Suprapubic skin (tissue), 4 donors: ENCODE results near the gene KRT6B. TPM values are rescaled to one million over a fixed set of nuclear protein-coding genes. Genes with fewer than 3 reads are reported as not detected.
"Not testable (repeated sequence)": the region's sequence is repeated elsewhere in the genome, so short reads cannot be mapped to it uniquely, and the experiment has no call there.

Experiments
- DNase-seq, 2 donors: peaks; one replicate each; pipeline ENCODE4 v3.0.0-alpha.2; 2019; ENCODE audit warnings: low spot score in 2 of 2
- H3K27ac ChIP-seq: fragments of 200-600 bp; sonication (generic); one replicate; pipeline ENCODE4 v1.5.1; 2019
- H3K27me3 ChIP-seq: fragments of 200-600 bp; sonication (generic); one replicate; pipeline ENCODE4 v1.5.1; 2019
- H3K36me3 ChIP-seq: fragments of 200-600 bp; sonication (generic); one replicate; pipeline ENCODE4 v1.5.1; 2019
- H3K4me1 ChIP-seq: fragments of 200-600 bp; sonication (generic); one replicate; pipeline ENCODE4 v1.5.1; 2019
- H3K4me3 ChIP-seq: fragments of 200-600 bp; sonication (generic); one replicate; pipeline ENCODE4 v1.5.1; 2019; ENCODE audit warnings: mild to moderate bottlenecking
- H3K9me3 ChIP-seq: fragments of 200-600 bp; sonication (generic); one replicate; pipeline ENCODE4 v1.5.1; 2019
- CTCF ChIP-seq, 2 donors: fragments of 200-600 bp in 1 of 2; fragments of 450-650 bp in 1 of 2; sonication (generic) in 1 of 2; IDR thresholded peaks; one replicate each; pipeline ENCODE4 v1.5.1; 2016 to 2019; ENCODE audit warnings: antibody characterized with exemption in 2 of 2, mild to moderate bottlenecking in 1 of 2, moderate library complexity in 1 of 2
- EP300 ChIP-seq: sonication (generic); formaldehyde crosslinking; IDR thresholded peaks from one replicate; pipeline ENCODE4 v1.6.1; 2017; ENCODE audit warnings: antibody characterized with exemption
- POLR2A ChIP-seq, 2 donors: fragments of 450-650 bp; IDR thresholded peaks; one replicate each; pipeline ENCODE4 v1.6.1; 2017; ENCODE audit warnings: antibody characterized with exemption in 2 of 2, mild to moderate bottlenecking in 2 of 2, moderate library complexity in 2 of 2
- POLR2AphosphoS5 ChIP-seq, 3 donors: sonication (generic); formaldehyde crosslinking; IDR thresholded peaks; one replicate each; pipeline ENCODE4 v1.6.1; 2017; ENCODE audit warnings: antibody characterized with exemption in 3 of 3
- WGBS: methylation state at CpG from one replicate; pipeline ENCODE4 v1.1.5; 2018; 5-methylcytosine and 5-hydroxymethylcytosine counted together
- total RNA-seq, 4 donors: library from RNA; depleted of rRNA; stranded (reverse); fragments of >200 nt; gene quantifications; one replicate each; pipeline ENCODE4 v1.1.0, GENCODE V29; 2016

The KRT6B gene
- total RNA-seq, 4 donors from 2014 or later = 44.8 to 765 (median 249) TPM

GRCh38 chr12:52415870-52416750 is 35.8 kb downstream of the KRT6B start:
- no peak for DNase-seq
- no peaks in the 10 kb centered on the region for H3K9me3 ChIP-seq
- WGBS = 57% methylated on average over 10 of the region's 10 CpGs
- peaks cover 19% of the 10 kb centered on the region for H3K4me1 ChIP-seq
- H3K4me3 ChIP-seq = no peak overlapping the region
- no peaks in the 10 kb centered on the region for H3K27me3 ChIP-seq
- H3K27ac ChIP-seq = peak overlapping the region; percentile 67
- H3K36me3 ChIP-seq = no peaks in the 10 kb centered on the region
- TF ChIP-seq EP300 (no peak), POLR2AphosphoS5 (IDR thresholded peaks at IDR 0.05) (peak; percentile 5 to 29 (median 28))

- Histone ChIP-seq H3K27me3 (no peaks in the 10 kb centered on the region), H3K27ac (no peak overlapping the region), H3K9me3 (no peaks in the 10 kb centered on the region), H3K36me3 (no peaks in the 10 kb centered on the region), H3K4me1 (peaks cover 19% of the 10 kb centered on the region), H3K4me3 (no peak overlapping the region)
- no peak for DNase-seq
- WGBS = 90% methylated on average over 5 of the region's 5 CpGs
- TF ChIP-seq CTCF (IDR thresholded peaks at IDR 0.05) = no peak
- TF ChIP-seq POLR2A (IDR thresholded peaks at IDR 0.05) = no peak
- TF ChIP-seq EP300 = no peak
- TF ChIP-seq POLR2AphosphoS5 (IDR thresholded peaks at IDR 0.05) = no peak
Measured at GRCh38 chr12:52414936-52415335, 37.0 kb downstream of the KRT6B start.

DNA sequence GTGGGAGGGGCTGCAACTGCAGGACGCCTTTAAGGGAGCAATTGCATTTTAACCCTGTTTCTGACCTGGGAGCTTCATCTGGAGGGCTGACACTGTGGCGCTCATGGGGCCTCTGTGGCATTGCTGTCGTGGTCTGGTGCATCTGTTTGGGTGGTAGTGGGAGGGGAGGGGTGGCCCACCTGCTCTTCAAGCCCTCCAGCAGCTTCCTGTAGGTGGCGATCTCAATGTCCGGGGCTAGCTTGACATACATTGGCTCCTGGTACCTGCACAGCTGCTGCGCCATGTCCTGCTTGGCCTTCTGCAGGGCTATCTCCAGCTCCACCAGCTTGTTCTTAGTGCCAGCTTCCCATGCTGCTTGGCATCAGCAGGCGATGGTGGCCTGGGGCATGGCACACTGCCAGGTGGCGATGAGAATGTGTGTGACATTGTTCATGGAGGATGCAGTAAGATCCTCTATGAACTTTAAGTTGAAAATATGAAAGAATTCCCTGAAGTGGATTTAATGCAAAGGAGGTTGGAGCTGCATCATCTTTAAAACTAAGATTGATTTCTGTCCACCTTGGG is 38.1 kb downstream of the KRT6B start:
- Histone ChIP-seq H3K36me3 (no peaks in the 10 kb centered on the region), H3K27me3 (no peaks in the 10 kb centered on the region), H3K4me3 (no peak overlapping the region), H3K4me1 (peaks cover 19% of the 10 kb centered on the region), H3K9me3 (no peaks in the 10 kb centered on the region), H3K27ac (no peak overlapping the region)
- no peak for TF ChIP-seq POLR2A (IDR thresholded peaks at IDR 0.05)
- no peak for TF ChIP-seq CTCF (IDR thresholded peaks at IDR 0.05)
- no peak for TF ChIP-seq EP300
- TF ChIP-seq POLR2AphosphoS5 (IDR thresholded peaks at IDR 0.05) = no peak
- WGBS = 51% methylated on average over 3 of the region's 8 CpGs
- no peak for DNase-seq

DNA sequence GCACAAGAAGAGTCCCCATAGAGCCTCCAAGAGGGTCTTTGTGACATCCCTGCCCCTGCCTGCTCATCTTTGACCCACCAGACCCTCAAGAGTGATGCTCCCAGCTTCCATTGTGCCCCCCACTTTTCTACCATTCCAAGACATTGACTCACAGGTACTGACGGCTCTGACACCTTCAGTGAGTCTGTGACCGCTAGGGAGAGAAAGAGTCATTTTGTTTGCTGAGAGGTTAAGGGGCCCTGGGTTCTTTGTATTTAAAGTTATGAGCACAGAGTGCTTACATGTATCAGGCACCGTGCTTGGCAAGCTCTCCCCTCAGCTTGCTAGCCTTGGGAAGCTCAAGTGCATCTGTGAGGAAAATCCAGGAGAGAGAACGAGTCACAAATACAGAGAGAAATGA is 38.7 kb downstream of the KRT6B start:
- TF ChIP-seq EP300 (no peak), POLR2AphosphoS5 (IDR thresholded peaks at IDR 0.05) (no peak), CTCF (IDR thresholded peaks at IDR 0.05) (no peak), POLR2A (IDR thresholded peaks at IDR 0.05) (no peak)
- H3K36me3 ChIP-seq = no peaks in the 10 kb centered on the region
- H3K27me3 ChIP-seq = no peaks in the 10 kb centered on the region
- no peaks in the 10 kb centered on the region for H3K9me3 ChIP-seq
- 43% methylated on average over 4 of the region's 4 CpGs for WGBS
- H3K4me3 ChIP-seq = no peak overlapping the region
- no peak overlapping the region for H3K27ac ChIP-seq
- peaks cover 19% of the 10 kb centered on the region for H3K4me1 ChIP-seq
- DNase-seq = no peak

GRCh38 chr12:52411815-52412214 is 40.1 kb downstream of the KRT6B start:
- no peak for DNase-seq
- 74% methylated on average over 10 of the region's 10 CpGs for WGBS
- Histone ChIP-seq H3K27ac (no peak overlapping the region), H3K4me3 (no peak overlapping the region), H3K9me3 (no peaks in the 10 kb centered on the region), H3K4me1 (peaks cover 11% of the 10 kb centered on the region), H3K27me3 (peaks cover 4% of the 10 kb centered on the region), H3K36me3 (no peaks in the 10 kb centered on the region)
- TF ChIP-seq POLR2AphosphoS5 (IDR thresholded peaks at IDR 0.05) (no peak), CTCF (IDR thresholded peaks at IDR 0.05) (no peak), EP300 (no peak), POLR2A (IDR thresholded peaks at IDR 0.05) (no peak)

DNA sequence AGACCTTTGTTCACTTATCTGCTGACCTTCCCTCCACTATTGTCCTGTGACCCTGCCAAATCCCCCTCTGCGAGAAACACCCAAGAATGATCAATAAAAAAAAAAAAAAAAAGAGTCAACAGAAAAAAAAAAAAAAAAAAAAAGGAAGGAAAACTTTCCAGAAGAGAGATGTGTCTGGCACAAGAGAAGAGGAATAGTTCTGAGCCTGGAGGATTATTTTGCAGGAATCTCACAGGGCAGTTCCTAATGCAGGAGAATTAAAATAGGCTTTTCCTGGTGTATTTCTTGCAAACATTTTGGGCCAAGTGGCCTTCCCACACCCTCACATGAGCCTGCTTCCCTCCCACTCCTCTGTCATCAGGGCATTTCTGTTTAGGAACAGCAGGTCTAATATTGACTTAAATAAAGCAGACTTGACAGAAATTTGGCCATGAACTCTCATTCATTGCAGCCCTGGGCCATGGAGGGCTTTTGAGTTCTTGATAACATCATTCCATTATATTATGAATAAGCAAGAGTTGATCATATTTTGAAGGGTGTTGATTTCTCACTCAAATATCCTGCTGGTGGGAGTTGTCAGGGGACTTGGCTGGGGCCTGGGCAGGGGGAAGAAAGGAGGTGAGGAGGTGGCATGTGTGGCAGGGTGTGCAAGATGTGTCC is 41.2 kb downstream of the KRT6B start:
- not testable (repeated sequence) for DNase-seq, H3K4me3 ChIP-seq, H3K4me1 ChIP-seq, H3K36me3 ChIP-seq, H3K27me3 ChIP-seq, H3K9me3 ChIP-seq, H3K27ac ChIP-seq
- no CpG with 5 or more reads among the region's 1 CpG for WGBS
